Measurements from ENCODE around the gene KHDC1.
"Not testable (repeated sequence)": the region's sequence is repeated elsewhere in the genome, so short reads cannot be mapped to it uniquely, and the experiment has no call there.

KHDC1 gene

DNA sequence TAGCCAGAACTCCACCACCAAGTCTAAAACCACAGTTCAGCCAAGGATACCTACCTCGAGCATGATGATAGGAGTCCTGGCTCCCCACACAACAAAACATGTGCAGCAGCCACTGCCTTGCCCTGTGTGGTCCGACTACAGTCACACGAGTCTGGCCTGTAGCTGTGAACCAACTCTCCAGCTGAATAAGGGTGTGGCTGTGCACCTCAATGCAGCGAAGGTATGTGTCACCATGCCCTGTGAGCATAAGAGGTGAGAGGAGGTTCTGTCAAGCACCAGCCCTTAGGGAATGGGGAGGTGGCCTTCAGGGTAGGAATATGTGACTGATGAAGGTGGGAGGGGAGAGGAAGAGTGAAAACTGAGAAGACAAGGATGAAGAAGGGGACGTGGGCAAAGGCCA is 21.0 kb downstream of the KHDC1 start:
- in situ Hi-C loops (cut with MboI; ENCODE audit: low sequenced_read_pairs, unreplicated experiment), result no loop called here
- TF ChIP-seq, protein P1, sequence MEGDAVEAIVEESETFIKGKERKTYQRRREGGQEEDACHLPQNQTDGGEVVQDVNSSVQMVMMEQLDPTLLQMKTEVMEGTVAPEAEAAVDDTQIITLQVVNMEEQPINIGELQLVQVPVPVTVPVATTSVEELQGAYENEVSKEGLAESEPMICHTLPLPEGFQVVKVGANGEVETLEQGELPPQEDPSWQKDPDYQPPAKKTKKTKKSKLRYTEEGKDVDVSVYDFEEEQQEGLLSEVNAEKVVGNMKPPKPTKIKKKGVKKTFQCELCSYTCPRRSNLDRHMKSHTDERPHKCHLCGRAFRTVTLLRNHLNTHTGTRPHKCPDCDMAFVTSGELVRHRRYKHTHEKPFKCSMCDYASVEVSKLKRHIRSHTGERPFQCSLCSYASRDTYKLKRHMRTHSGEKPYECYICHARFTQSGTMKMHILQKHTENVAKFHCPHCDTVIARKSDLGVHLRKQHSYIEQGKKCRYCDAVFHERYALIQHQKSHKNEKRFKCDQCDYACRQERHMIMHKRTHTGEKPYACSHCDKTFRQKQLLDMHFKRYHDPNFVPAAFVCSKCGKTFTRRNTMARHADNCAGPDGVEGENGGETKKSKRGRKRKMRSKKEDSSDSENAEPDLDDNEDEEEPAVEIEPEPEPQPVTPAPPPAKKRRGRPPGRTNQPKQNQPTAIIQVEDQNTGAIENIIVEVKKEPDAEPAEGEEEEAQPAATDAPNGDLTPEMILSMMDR (IDR thresholded peaks at IDR 0.05; ENCODE audit: borderline replicate concordance, control extremely low read depth, extremely low read depth, insufficient read depth, missing control alignments), result no peak
- DNase-seq (ENCODE audit: low spot score), result no peak

DNA sequence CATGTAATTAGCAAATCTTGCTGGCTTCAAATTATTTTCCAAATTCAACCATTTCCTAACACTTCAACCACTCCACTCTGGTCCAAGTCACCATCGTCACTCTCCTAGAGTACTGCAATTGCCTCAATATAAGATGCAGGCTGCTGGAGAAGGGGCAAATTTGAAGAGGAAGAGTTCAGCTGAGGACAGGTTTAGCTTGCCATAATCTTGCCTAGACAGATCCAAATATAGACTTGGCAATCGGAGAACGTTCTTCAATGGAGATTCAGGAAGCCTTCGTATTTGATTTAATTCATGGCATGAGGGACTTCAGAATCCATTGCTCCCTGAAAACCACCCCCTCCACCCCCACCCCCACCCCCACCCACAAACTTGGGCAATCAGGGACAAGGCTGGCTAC is 22.3 kb downstream of the KHDC1 start:
- DNase-seq (ENCODE audit: low spot score), result no peak
- TF ChIP-seq, protein P1 (IDR thresholded peaks at IDR 0.05; ENCODE audit: borderline replicate concordance, control extremely low read depth, extremely low read depth, insufficient read depth, missing control alignments), result no peak
- in situ Hi-C loops (cut with MboI; ENCODE audit: low sequenced_read_pairs, unreplicated experiment), result no loop called here

DNA sequence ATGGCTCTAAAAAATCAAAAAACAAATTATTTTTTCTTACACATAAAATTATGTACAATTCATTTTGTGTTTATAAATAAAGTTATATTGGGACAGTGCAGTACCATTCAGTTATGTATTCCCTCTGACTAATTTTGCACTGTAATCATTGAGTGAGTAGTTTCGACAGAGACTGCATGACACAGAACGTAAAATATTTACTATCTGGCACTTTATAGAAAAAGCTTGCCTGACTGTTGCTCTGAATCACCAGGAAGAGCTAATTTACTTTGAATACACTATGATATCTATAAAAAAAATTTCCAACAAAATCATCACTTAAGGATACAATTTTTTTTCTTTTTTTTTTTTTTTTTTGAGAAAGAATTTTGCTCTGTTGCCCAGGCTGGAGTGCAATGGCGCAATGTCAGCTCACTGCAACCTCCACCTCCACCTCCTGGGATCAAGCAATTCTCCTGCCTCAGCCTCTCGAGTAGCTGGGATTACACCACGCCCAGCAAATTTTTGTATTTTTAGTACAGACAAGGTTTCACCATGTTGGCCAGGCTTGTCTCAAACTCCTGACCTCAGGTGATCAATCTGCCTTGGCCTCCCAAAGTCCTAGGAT is 26.7 kb downstream of the KHDC1 start:
- TF ChIP-seq, protein P1 (IDR thresholded peaks at IDR 0.05; ENCODE audit: borderline replicate concordance, control extremely low read depth, extremely low read depth, insufficient read depth, missing control alignments), result no peak
- in situ Hi-C loops (cut with MboI; ENCODE audit: low sequenced_read_pairs, unreplicated experiment), result no loop called here
- DNase-seq (ENCODE audit: low spot score), result no peak

DNA sequence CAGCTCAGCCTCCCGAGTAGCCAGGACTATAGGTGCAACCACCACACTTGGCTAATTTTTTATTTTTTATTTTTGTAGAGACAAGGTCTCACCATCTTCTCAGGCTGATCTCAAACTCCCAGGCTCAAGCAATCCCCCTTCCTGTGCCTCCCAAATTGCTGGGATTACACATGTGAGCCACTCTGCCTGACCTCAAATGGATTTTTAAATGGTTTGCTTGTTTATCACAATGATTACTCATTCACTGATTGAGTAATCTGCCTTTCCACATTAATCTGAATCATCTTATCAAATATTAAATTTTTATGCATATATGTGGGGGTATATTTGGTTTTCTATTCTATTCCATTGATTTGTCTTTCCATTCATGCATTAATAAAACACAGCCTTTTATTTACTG is 28.3 kb downstream of the KHDC1 start:
- in situ Hi-C loops (cut with MboI; ENCODE audit: low sequenced_read_pairs, unreplicated experiment), result no loop called here
- TF ChIP-seq, protein P1 (IDR thresholded peaks at IDR 0.05; ENCODE audit: borderline replicate concordance, control extremely low read depth, extremely low read depth, insufficient read depth, missing control alignments), result no peak
- DNase-seq (ENCODE audit: low spot score), result no peak

DNA sequence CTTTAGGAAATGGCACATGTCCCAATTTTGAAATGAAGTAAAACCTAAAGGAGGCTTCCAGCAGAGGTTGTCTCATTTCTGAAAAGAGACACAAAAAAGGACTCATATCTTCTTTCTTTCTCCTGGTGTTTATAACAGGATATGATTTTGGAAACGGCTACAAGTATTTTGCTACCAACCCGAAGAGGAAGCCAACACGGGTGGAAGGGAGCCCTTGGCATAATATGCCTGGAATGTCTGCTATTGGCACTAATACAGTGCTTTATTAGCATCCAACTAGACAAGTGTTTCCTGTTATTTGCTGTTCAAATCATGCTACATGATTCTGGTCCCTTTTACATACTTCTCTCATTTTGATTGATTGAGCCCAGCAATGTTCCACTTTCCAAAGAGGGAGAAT is 29.0 kb downstream of the KHDC1 start:
- in situ Hi-C loops (cut with MboI; ENCODE audit: low sequenced_read_pairs, unreplicated experiment); DNase-seq (ENCODE audit: low spot score): not testable (repeated sequence)

DNA sequence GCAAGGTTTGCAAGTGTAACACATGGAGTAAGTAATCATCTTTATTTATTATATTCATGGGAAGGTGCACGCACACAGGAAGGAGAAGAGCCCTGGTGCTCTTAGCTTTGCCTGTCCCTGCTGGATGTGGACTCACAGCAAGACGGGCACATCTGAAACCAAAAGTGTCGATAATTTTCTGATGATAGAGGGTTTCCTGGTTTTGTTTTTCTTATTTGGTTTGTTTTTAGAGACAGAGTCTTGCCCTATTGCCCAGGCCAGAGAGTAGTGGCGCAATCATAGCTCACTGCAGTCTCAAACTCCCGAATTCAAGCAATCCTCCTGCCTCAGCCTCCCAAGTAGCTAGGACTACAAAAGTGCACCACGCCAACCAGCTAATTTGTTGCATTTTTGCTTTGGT is 29.9 kb downstream of the KHDC1 start:
- in situ Hi-C loops (cut with MboI; ENCODE audit: low sequenced_read_pairs, unreplicated experiment), result no loop called here
- no peak for DNase-seq (ENCODE audit: low spot score)
- TF ChIP-seq, protein P1 (IDR thresholded peaks at IDR 0.05; ENCODE audit: borderline replicate concordance, control extremely low read depth, extremely low read depth, insufficient read depth, missing control alignments), result no peak

DNA sequence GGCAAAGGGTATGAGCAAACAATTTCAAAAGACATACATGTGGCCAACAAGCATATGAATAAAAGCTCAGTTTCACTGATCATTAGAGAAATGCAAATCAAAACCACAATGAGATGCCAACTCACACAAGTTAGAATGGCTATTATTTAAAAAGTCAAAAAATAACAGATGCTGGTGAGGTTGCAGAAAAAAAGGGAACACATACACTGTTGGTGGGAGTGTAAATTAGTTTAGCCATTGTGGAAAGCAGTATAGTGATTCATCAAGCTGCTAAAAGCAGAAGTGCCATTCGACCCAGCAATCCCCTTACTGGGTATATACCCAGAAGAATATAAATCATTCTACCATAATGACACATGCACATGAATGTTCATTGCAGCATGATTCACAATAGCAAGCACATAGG is 31.0 kb downstream of the KHDC1 start:
- in situ Hi-C loops (cut with MboI; ENCODE audit: low sequenced_read_pairs, unreplicated experiment), result no loop called here
- TF ChIP-seq, protein P1 (IDR thresholded peaks at IDR 0.05; ENCODE audit: borderline replicate concordance, control extremely low read depth, extremely low read depth, insufficient read depth, missing control alignments), result no peak
- no peak for DNase-seq (ENCODE audit: low spot score)
